GM19395 (cell line): ENCODE data around the gene BICD2.
"Not testable (repeated sequence)": the region's sequence is repeated elsewhere in the genome, so short reads cannot be mapped to it uniquely, and the experiment has no call there.

Source experiments
- ATAC-seq: cut with Tn5 transposase; IDR thresholded peaks from one replicate; pipeline ENCODE4 v1.9.1; 2021; ENCODE audit warnings: mild to moderate bottlenecking, moderate library complexity; ENCODE audit not compliant: unreplicated experiment

Gene BICD2

GRCh38 chr9:92764381-92764987, at the start of gene BICD2:
TSS of gene BICD2 (minus strand) at chr9:92764833. CDS start at chr9:92764744, 89 bp downstream.
- ATAC-seq, result peak; percentile 16

- ATAC-seq, result not testable (repeated sequence)
Measured at GRCh38 chr9:92809629-92810326, 45.1 kb upstream of the BICD2 start.

GRCh38 chr9:92808726-92809451, 44.3 kb upstream of the BICD2 start:
- no peak for ATAC-seq

GRCh38 chr9:92807757-92808725, 43.4 kb upstream of the BICD2 start:
- no peak for ATAC-seq

GRCh38 chr9:92807031-92807756, 42.6 kb upstream of the BICD2 start:
- ATAC-seq, result no peak

- no peak for ATAC-seq
Measured at GRCh38 chr9:92804727-92805126, 40.1 kb upstream of the BICD2 start.

GRCh38 chr9:92798358-92798757, 33.7 kb upstream of the BICD2 start:
- no peak for ATAC-seq

- ATAC-seq, result not testable (repeated sequence)
Measured at GRCh38 chr9:92796337-92796804, 31.7 kb upstream of the BICD2 start.

GRCh38 chr9:92795598-92796336, 31.1 kb upstream of the BICD2 start:
- ATAC-seq, result no peak

- ATAC-seq, result no peak
Measured at GRCh38 chr9:92795000-92795399, 30.4 kb upstream of the BICD2 start.

- ATAC-seq, result no peak
Measured at GRCh38 chr9:92794426-92794825, 29.8 kb upstream of the BICD2 start.

GRCh38 chr9:92790542-92791527, 26.2 kb upstream of the BICD2 start:
- peak; percentile 60 for ATAC-seq

GRCh38 chr9:92786298-92786697, 21.7 kb upstream of the BICD2 start:
- ATAC-seq, result no peak

GRCh38 chr9:92781899-92782298, 17.3 kb upstream of the BICD2 start:
- ATAC-seq, result no peak

- ATAC-seq, result no peak
Measured at GRCh38 chr9:92780206-92780605, 15.6 kb upstream of the BICD2 start.

GRCh38 chr9:92775466-92775865, 10.8 kb upstream of the BICD2 start:
- no peak for ATAC-seq

GRCh38 chr9:92774274-92774673, 9.6 kb upstream of the BICD2 start:
- no peak for ATAC-seq

GRCh38 chr9:92773810-92774209, 9.2 kb upstream of the BICD2 start:
- no peak for ATAC-seq
